GM12878 (cell line): Measurements from ENCODE around the gene HADH. TPM values are rescaled to one million over a fixed set of nuclear protein-coding genes. Genes with fewer than 3 reads are reported as not detected.

Experiments used
- ATAC-seq: fragments of 200-7000 bp; cut with Tn5 transposase; 3 replicates; pipeline ENCODE4 v1.9.1; 2020; ENCODE audit warnings: mild to moderate bottlenecking, moderate library complexity
- Bru-seq: library from RNA; stranded (reverse); fragments of 400-500 nt; gene quantifications from one replicate; lab custom pipeline; 2021; lab: Mats Ljungman, UMichigan
- BruChase-seq, 2 experiments: library from RNA; stranded (reverse); fragments of 400-500 nt; gene quantifications; one replicate each; lab custom pipeline; 2021; lab: Mats Ljungman, UMichigan
- BruUV-seq: library from RNA; stranded (reverse); fragments of 400-500 nt; replicated peaks from 2 replicates; lab custom pipeline; 2021; lab: Mats Ljungman, UMichigan
- CTCF ChIA-PET: fragments of 300-600 bp; sonication (Branson Sonifier 250); formaldehyde crosslinking; extraction: SDS; loops from one replicate; lab custom pipeline; 2021; ENCODE audit warnings: inconsistent platforms; lab: Yijun Ruan, JAX
- POLR2A ChIA-PET: fragments of 350-600 bp; formaldehyde crosslinking; extraction: SDS; loops from one replicate; lab custom pipeline; 2021; ENCODE audit warnings: inconsistent platforms; lab: Charles Lee
- RAD21 ChIA-PET: fragments of 300-600 bp; sonication (Branson Sonifier 250); formaldehyde crosslinking; loops from one replicate; lab custom pipeline; 2023; ENCODE audit warnings: antibody characterized with exemption; ENCODE audit not compliant: unreplicated experiment; lab: Charles Lee
- SMC1A ChIA-PET: fragments of 300-600 bp; sonication (Branson Sonifier 250); formaldehyde crosslinking; loops from one replicate; lab custom pipeline; 2023; ENCODE audit not compliant: unreplicated experiment, uncharacterized antibody; lab: Charles Lee
- DNase-seq: peaks from one replicate; pipeline ENCODE4 v3.0.0-alpha.2; 2011; ENCODE audit warnings: low read depth, low spot score
- FAIRE-seq: peaks from 3 replicates; lab custom pipeline; 2011; peaks lifted over from hg19 to GRCh38; lab: Jason Lieb, UNC
- H2AFZ ChIP-seq: 2 replicates; pipeline ENCODE4 v1.6.0; 2011; ENCODE audit warnings: low read depth, low read length, control low read depth; ENCODE audit not compliant: control insufficient read depth
- H3K27ac ChIP-seq: 2 replicates; pipeline ENCODE4 v1.5.1; 2011; ENCODE audit warnings: control low read depth; ENCODE audit not compliant: control insufficient read depth, insufficient read depth
- H3K27me3 ChIP-seq, 2 experiments: replicated peaks in 1 of 2; 2 replicates each; pipeline versions ENCODE4 v1.6.0 to v1.6.1; 2011; ENCODE audit warnings: low read length in 1 of 2; ENCODE audit not compliant: control insufficient read depth in 2 of 2, insufficient read depth in 2 of 2
- H3K36me3 ChIP-seq, 2 experiments: 2 replicates each; pipeline ENCODE4 v1.5.1; 2011; ENCODE audit warnings: low read length in 1 of 2; ENCODE audit not compliant: control insufficient read depth in 2 of 2, insufficient read depth in 2 of 2
- H3K4me1 ChIP-seq: 2 replicates; pipeline ENCODE4 v1.6.1; 2011; ENCODE audit warnings: mild to moderate bottlenecking, low read length, moderate library complexity, mixed read lengths; ENCODE audit not compliant: control insufficient read depth, insufficient read depth
- H3K4me2 ChIP-seq: 2 replicates; pipeline ENCODE4 v1.6.0; 2011; ENCODE audit warnings: control low read depth; ENCODE audit not compliant: control insufficient read depth, insufficient read depth
- H3K4me3 ChIP-seq: fragments of 200-600 bp; sonication (generic); 2 replicates; pipeline ENCODE4 v1.5.1; 2016
- H3K79me2 ChIP-seq: 2 replicates; pipeline ENCODE4 v1.6.0; 2011; ENCODE audit warnings: low read length; ENCODE audit not compliant: control insufficient read depth, insufficient read depth
- H3K9ac ChIP-seq: 2 replicates; pipeline ENCODE4 v1.8.0; 2011; ENCODE audit warnings: low read length, control low read depth, mixed read lengths; ENCODE audit not compliant: control insufficient read depth, insufficient read depth
- H3K9me3 ChIP-seq: replicated peaks from 3 replicates; pipeline ENCODE4 v1.5.1; 2011; ENCODE audit warnings: mild to moderate bottlenecking, low read length; ENCODE audit not compliant: control insufficient read depth, insufficient read depth
- H4K20me1 ChIP-seq: 2 replicates; pipeline ENCODE4 v1.6.0; 2011; ENCODE audit not compliant: control insufficient read depth, insufficient read depth
- CHD2 ChIP-seq: IDR thresholded peaks from 2 replicates; pipeline ENCODE4 v1.6.1; 2011; ENCODE audit warnings: low read depth, low read length, improper control_type of control experiment, borderline replicate concordance
- CREB1 ChIP-seq: IDR thresholded peaks from 2 replicates; pipeline ENCODE4 v1.6.1; 2012; ENCODE audit warnings: low read depth, mild to moderate bottlenecking, inconsistent platforms
- DPF2 ChIP-seq: fragments of 450-650 bp; IDR thresholded peaks from 2 replicates; pipeline ENCODE4 v1.6.1; 2017; ENCODE audit warnings: mild to moderate bottlenecking
- GATAD2B ChIP-seq: fragments of 450-650 bp; conservative IDR thresholded peaks from 2 replicates; pipeline ENCODE4 v1.6.1; 2017; ENCODE audit warnings: low read depth, mild to moderate bottlenecking, moderate library complexity
- LARP7 ChIP-seq: fragments of 450-650 bp; IDR thresholded peaks from 2 replicates; pipeline ENCODE4 v1.6.1; 2017; ENCODE audit warnings: mild to moderate bottlenecking
- MXI1 ChIP-seq: fragments of 150-350 bp; IDR thresholded peaks from 2 replicates; pipeline ENCODE4 v1.6.1; 2011; ENCODE audit warnings: low read depth, mild to moderate bottlenecking, inconsistent platforms, low read length, improper control_type of control experiment
- NFYB ChIP-seq: IDR thresholded peaks from 2 replicates; pipeline ENCODE4 v1.6.1; 2011; ENCODE audit warnings: low read depth, mild to moderate bottlenecking, low read length, improper control_type of control experiment, moderate library complexity; ENCODE audit not compliant: insufficient read depth
- RCOR1 ChIP-seq: conservative IDR thresholded peaks from 2 replicates; pipeline ENCODE4 v1.6.1; 2012; ENCODE audit warnings: low read depth, low read length, improper control_type of control experiment
- RUNX3 ChIP-seq: IDR thresholded peaks from 2 replicates; pipeline ENCODE4 v1.6.1; 2012; ENCODE audit warnings: low read length, inconsistent platforms
- SP1 ChIP-seq: IDR thresholded peaks from one replicate; pipeline ENCODE4 v1.6.1; 2011; ENCODE audit warnings: low read depth, low read length
- SREBF2 ChIP-seq: IDR thresholded peaks from 2 replicates; pipeline ENCODE4 v1.6.1; 2012; ENCODE audit warnings: mild to moderate bottlenecking, low read length
- YBX1 ChIP-seq: fragments of 450-650 bp; IDR thresholded peaks from 2 replicates; pipeline ENCODE4 v1.6.1; 2016; ENCODE audit warnings: antibody characterized with exemption
- YY1 ChIP-seq: IDR thresholded peaks from 2 replicates; pipeline ENCODE4 v1.6.1; 2011; ENCODE audit warnings: low read depth, mild to moderate bottlenecking, low read length
- WGBS: methylation state at CpG from one replicate; pipeline ENCODE4 v1.1.6; 2016; ENCODE audit warnings: low lambda C conversion rate; ENCODE audit not compliant: insufficient replicate concordance, insufficient coverage; ENCODE audit errors: missing lambda C conversion rate; 5-methylcytosine and 5-hydroxymethylcytosine counted together
- in situ Hi-C: fragments of 300-500 bp; cut with MboI; formaldehyde crosslinking; loops from 9 replicates; pipeline ENCODE4 v1.14.3; 2018; ENCODE audit warnings: mixed read lengths
- intact Hi-C: fragments of 100-400 bp; cut with micrococcal nuclease; formaldehyde crosslinking; loops from one replicate; pipeline ENCODE4 v1.14.2; 2022; ENCODE audit not compliant: unreplicated experiment
- long read RNA-seq, 2 experiments: library from polyadenylated mRNA; unstranded; transcript quantifications; one replicate each; pipeline ENCODE4 v2.0.0, GENCODE V29; 2019 to 2020
- polyA minus RNA-seq, 3 experiments: library from RNA; depleted of rRNA, polyadenylated mRNA; stranded (reverse); fragments of >200 nt; gene quantifications; 2 replicates each; pipeline ENCODE4 v1.2.3, GENCODE V29; 2011
- polyA plus RNA-seq, 11 experiments: library from polyadenylated mRNA; depleted of rRNA in 4 of 11; unstranded in 6 of 11; stranded (reverse) in 5 of 11; fragments of >200 nt; fragmentation: Nextera tagmentation in 4 of 11; fragmentation: Illumina TruSeq in 1 of 11; extraction: Ambion mirVana in 4 of 11; extraction: Trizol in 1 of 11; gene quantifications; 1 replicate in 1 of 11; 2 replicates in 10 of 11; pipeline versions ENCODE4 v1.2.1 to v1.2.3, GENCODE V29; 2011 to 2016; ENCODE audit warnings: inconsistent platforms in 2 of 11, missing spikeins in 2 of 11, low read depth in 1 of 11
- total RNA-seq, 4 experiments: library from RNA; depleted of rRNA in 3 of 4; stranded (reverse); fragments of >200 nt in 3 of 4; fragmentation: Illumina TruSeq in 1 of 4; extraction: Trizol in 1 of 4; gene quantifications; 2 replicates each; pipeline versions ENCODE4 v1.2.1 to v1.2.3, GENCODE V29; 2013 to 2021
- TF ChIP-seq, protein P1 (sequence below): fragments of 450-650 bp; conservative IDR thresholded peaks from 2 replicates; pipeline ENCODE4 v1.6.1; 2017; ENCODE audit warnings: mild to moderate bottlenecking, moderate library complexity

Gene HADH
- 55.8 and 63.5 TPM in 2 replicates for total RNA-seq (2013; cell fraction: nucleolus; rRNA removed)
- total RNA-seq (2014; rRNA removed) (20.3 TPM in 2 replicates), total RNA-seq (2014; rRNA removed; fragmentation: Illumina TruSeq; extraction: Trizol) (30.5 and 32.5 TPM in 2 replicates), total RNA-seq (2021) (52.2 and 55.4 TPM in 2 replicates), polyA plus RNA-seq (2011; rRNA removed) (83.6 and 86.7 TPM in 2 replicates), polyA plus RNA-seq (2014; fragmentation: Illumina TruSeq; extraction: Trizol) (76.9 and 99.1 TPM in 2 replicates), polyA plus RNA-seq (2014; fragmentation: Nextera tagmentation; extraction: Ambion mirVana) (10 to 100 TPM; 76.3 to 97.9 TPM), polyA plus RNA-seq (2014; rRNA removed) (39.4 and 46.5 TPM in 2 replicates), polyA plus RNA-seq (2016; fragmentation: Nextera tagmentation; extraction: Ambion mirVana) (10 to 100 TPM; 86.0 to 87.1 TPM), polyA minus RNA-seq (2011; rRNA and poly(A)+ RNA removed) (59.7 and 59.8 TPM in 2 replicates), Bru-seq, nascent RNA (percentile 76 among the genes with signal in this experiment), BruChase-seq, experiment 1, labeled RNA remaining after a 6-hour chase (percentile 65 among the genes with signal in this experiment), BruChase-seq, experiment 2, labeled RNA remaining after a 2-hour chase (percentile 61 among the genes with signal in this experiment)
- 35.4 TPM for polyA plus RNA-seq (2011; ENCODE audit: low read depth)
- polyA plus RNA-seq (2011; cell fraction: cytosol; rRNA removed): 78.0 and 88.7 TPM in 2 replicates
- polyA plus RNA-seq (2011; cell fraction: nucleus; rRNA removed): 88.0 and 93.0 TPM in 2 replicates
- 39.2 and 49.9 TPM in 2 replicates for polyA plus RNA-seq (2012)
- polyA minus RNA-seq (2011; cell fraction: cytosol; rRNA and poly(A)+ RNA removed): 30.3 and 37.3 TPM in 2 replicates
- polyA minus RNA-seq (2011; cell fraction: nucleus; rRNA and poly(A)+ RNA removed): 23.9 and 31.3 TPM in 2 replicates
- long read RNA-seq, experiment 1, transcript HADH-201 (8 exons, 1,912 nt): major isoform, 71 of 74 reads
- long read RNA-seq, experiment 1, partial matches to known transcripts: 2 of 74 reads
- long read RNA-seq, experiment 1, other reads (novel, unspliced or antisense): 1 of 74 reads
- long read RNA-seq, experiment 2, full-length matches to known transcripts: 220 of 240 reads
- long read RNA-seq, experiment 2, partial matches to known transcripts: 13 of 240 reads
- long read RNA-seq, experiment 2, other reads (novel, unspliced or antisense): 7 of 240 reads

DNA sequence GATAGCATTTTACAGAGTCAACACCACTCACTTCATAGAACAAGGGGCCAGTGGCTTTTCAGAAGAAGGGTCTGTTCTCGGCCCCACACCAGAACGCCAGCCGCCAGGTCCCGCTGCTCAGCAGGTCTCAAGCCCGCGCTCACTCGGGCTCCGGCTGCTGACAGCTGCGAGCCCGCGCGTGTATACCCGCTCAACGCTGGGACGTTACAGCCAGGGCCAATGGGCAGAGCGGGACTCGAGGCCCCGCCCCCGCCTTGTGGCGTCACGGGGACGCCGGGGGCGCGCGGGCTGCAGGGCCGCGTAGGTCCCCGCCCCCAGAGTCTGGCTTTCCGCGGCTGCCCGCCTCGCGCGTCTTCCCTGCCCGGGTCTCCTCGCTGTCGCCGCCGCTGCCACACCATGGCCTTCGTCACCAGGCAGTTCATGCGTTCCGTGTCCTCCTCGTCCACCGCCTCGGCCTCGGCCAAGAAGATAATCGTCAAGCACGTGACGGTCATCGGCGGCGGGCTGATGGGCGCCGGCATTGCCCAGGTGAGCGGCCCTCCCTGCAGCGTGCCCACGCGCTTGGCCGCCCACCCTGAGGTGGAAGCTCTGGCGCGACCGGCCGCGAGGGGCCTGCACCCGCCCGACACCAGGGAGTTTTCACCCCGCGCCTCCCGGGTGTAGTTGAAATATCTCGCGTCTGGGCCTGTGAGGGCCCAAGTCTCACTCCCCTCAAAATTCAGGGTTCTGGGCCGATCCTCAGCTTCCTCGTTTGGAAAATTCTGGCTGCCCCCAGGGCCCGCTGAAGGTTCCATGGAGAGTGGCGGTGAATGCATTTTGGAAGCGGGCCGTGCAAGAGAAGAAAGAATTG is at the start of gene HADH:
Gene HADH (plus strand): TSS at position 353 of the 850 bp plus-strand sequence. CDS start 44 bp downstream, at position 397.
- peaks cover 44% of the 10 kb centered on the region for H3K79me2 ChIP-seq
- no peaks in the 10 kb centered on the region for H3K36me3 ChIP-seq
- CTCF ChIA-PET: interaction anchor here (0.9 kb wide), 1 partner anchor 29 kb away, joined by 7 read pairs; no protein-coding TSS in a partner anchor
- H3K27me3 ChIP-seq: no peaks in the 10 kb centered on the region
- BruUV-seq: no TSS peak
- H3K4me3 ChIP-seq: peak within 1 kb of the TSS; percentile 74
- peak; percentile 64 for DNase-seq
- H2AFZ ChIP-seq: peak within 1 kb of the TSS; percentile 93
- under 1% methylated on average over 75 of the region's 78 CpGs for WGBS
- peaks cover 18% of the 10 kb centered on the region for H3K4me1 ChIP-seq
- intact Hi-C loops: loop anchor here (2.0 to 5.0 kb wide), 2 partner anchors 272 to 631 kb away; partner anchors contain the start of gene RPL34
- H3K9me3 ChIP-seq: no peaks in the 10 kb centered on the region
- in situ Hi-C loops: no loop called here
- H3K4me2 ChIP-seq: peak within 1 kb of the TSS; percentile 78
- H4K20me1 ChIP-seq: no peaks in the 10 kb centered on the region
- H3K9ac ChIP-seq: peak within 1 kb of the TSS; percentile 92
- ATAC-seq: peak; percentile 94
- RAD21 ChIA-PET: interaction anchor here (0.6 to 5.9 kb wide), 3 partner anchors 28 to 757 kb away, joined by 3 to 43 read pairs (median 3); no protein-coding TSS in a partner anchor
- POLR2A ChIA-PET: interaction anchor here (0.6 to 1.4 kb wide), 6 partner anchors 9 to 954 kb away, joined by 3 to 6 read pairs (median 3); partner anchors contain the start of gene DKK2
- SMC1A ChIA-PET: interaction anchor here (0.6 to 2.5 kb wide), 5 partner anchors 10 to 660 kb away, joined by 3 to 17 read pairs (median 7); partner anchors contain the start of gene OSTC
- peak within 1 kb of the TSS; percentile 73 for H3K27ac ChIP-seq
- FAIRE-seq: no peak
- peak; percentile 9; the same call in 1 of the 2 replicates for TF ChIP-seq RUNX3
- TF ChIP-seq YY1: 0 out of 2 replicates have a peak, but pooled peaks have one; percentile 30
- TF ChIP-seq, protein P1, sequence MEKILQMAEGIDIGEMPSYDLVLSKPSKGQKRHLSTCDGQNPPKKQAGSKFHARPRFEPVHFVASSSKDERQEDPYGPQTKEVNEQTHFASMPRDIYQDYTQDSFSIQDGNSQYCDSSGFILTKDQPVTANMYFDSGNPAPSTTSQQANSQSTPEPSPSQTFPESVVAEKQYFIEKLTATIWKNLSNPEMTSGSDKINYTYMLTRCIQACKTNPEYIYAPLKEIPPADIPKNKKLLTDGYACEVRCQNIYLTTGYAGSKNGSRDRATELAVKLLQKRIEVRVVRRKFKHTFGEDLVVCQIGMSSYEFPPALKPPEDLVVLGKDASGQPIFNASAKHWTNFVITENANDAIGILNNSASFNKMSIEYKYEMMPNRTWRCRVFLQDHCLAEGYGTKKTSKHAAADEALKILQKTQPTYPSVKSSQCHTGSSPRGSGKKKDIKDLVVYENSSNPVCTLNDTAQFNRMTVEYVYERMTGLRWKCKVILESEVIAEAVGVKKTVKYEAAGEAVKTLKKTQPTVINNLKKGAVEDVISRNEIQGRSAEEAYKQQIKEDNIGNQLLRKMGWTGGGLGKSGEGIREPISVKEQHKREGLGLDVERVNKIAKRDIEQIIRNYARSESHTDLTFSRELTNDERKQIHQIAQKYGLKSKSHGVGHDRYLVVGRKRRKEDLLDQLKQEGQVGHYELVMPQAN: peak; percentile 52
- peak; percentile 44; the same call in 1 of the 2 replicates for TF ChIP-seq CHD2
- peak; percentile 82 for TF ChIP-seq DPF2
- TF ChIP-seq MXI1: peak; percentile 87
- TF ChIP-seq YBX1: no peak
- TF ChIP-seq NFYB: peak; percentile 76
- TF ChIP-seq RCOR1: 0 out of 2 replicates have a peak, but pooled peaks have one; percentile 15
- peak; percentile 94 for TF ChIP-seq CREB1
- TF ChIP-seq SP1: peak; percentile 71
- peak; percentile 75; the same call in 1 of the 2 replicates for TF ChIP-seq LARP7
- peak; percentile 88; the same call in 1 of the 2 replicates for TF ChIP-seq GATAD2B
- TF ChIP-seq SREBF2: no peak
